GM19099 (cell line): Measurements from ENCODE around the gene CAMK1D.

ENCODE experiments used
- POLR2A ChIP-seq: IDR thresholded peaks from 3 replicates; pipeline ENCODE4 v1.6.1; 2011; ENCODE audit warnings: low read depth; ENCODE audit not compliant: insufficient read length; ENCODE audit errors: extremely low read depth

The CAMK1D gene

GRCh38 chr10:12771981-12772760, 422.8 kb downstream of the CAMK1D start:
- TF ChIP-seq POLR2A: no peak

- no peak for TF ChIP-seq POLR2A
Measured at GRCh38 chr10:12772797-12773587, 423.6 kb downstream of the CAMK1D start.

- no peak for TF ChIP-seq POLR2A
Measured at GRCh38 chr10:12774204-12774894, 425.0 kb downstream of the CAMK1D start.

GRCh38 chr10:12777840-12778585, 428.7 kb downstream of the CAMK1D start:
- TF ChIP-seq POLR2A: no peak

- no peak for TF ChIP-seq POLR2A
Measured at GRCh38 chr10:12780634-12781601, 431.6 kb downstream of the CAMK1D start.

GRCh38 chr10:12781976-12782375, 432.6 kb downstream of the CAMK1D start:
- no peak for TF ChIP-seq POLR2A

- TF ChIP-seq POLR2A: no peak
Measured at GRCh38 chr10:12782537-12782936, 433.2 kb downstream of the CAMK1D start.

GRCh38 chr10:12783293-12783692, 433.9 kb downstream of the CAMK1D start:
- no peak for TF ChIP-seq POLR2A

GRCh38 chr10:12784646-12785045, 435.3 kb downstream of the CAMK1D start:
- TF ChIP-seq POLR2A: no peak

- TF ChIP-seq POLR2A: no peak
Measured at GRCh38 chr10:12785415-12785831, 436.1 kb downstream of the CAMK1D start.

- no peak for TF ChIP-seq POLR2A
Measured at GRCh38 chr10:12787297-12787696, 437.9 kb downstream of the CAMK1D start.

GRCh38 chr10:12788277-12788676, 438.9 kb downstream of the CAMK1D start:
- no peak for TF ChIP-seq POLR2A

- TF ChIP-seq POLR2A: no peak
Measured at GRCh38 chr10:12790270-12790669, 440.9 kb downstream of the CAMK1D start.

GRCh38 chr10:12791728-12792127, 442.4 kb downstream of the CAMK1D start:
- TF ChIP-seq POLR2A: no peak
